DOHH2 (cell line): Measurements from ENCODE around the gene MKNK2.

Experiments
- H3F3A ChIP-seq: fragments of 200-600 bp; sonication (generic), shearing (Covaris generic); 2 replicates; pipeline ENCODE4 v1.6.0; 2016; ENCODE audit warnings: antibody characterized with exemption, mild to moderate bottlenecking; ENCODE audit not compliant: control insufficient read depth, insufficient read depth
- H3K27ac ChIP-seq: fragments of 200-600 bp; sonication (generic); 2 replicates; pipeline ENCODE4 v1.5.1; 2014; ENCODE audit warnings: low read depth, mild to moderate bottlenecking, low read length, moderate library complexity
- H3K27me3 ChIP-seq: fragments of 200-600 bp; sonication (generic); 2 replicates; pipeline ENCODE4 v1.6.1; 2014; ENCODE audit warnings: mild to moderate bottlenecking, low read length, mixed read lengths; ENCODE audit not compliant: control insufficient read depth
- H3K36me3 ChIP-seq: fragments of 200-600 bp; sonication (generic); 2 replicates; pipeline ENCODE4 v1.6.1; 2014; ENCODE audit warnings: mild to moderate bottlenecking, low read length, moderate library complexity, mixed read lengths; ENCODE audit not compliant: control insufficient read depth
- H3K4me1 ChIP-seq: fragments of 200-600 bp; sonication (generic); 2 replicates; pipeline ENCODE4 v1.6.1; 2014; ENCODE audit warnings: mild to moderate bottlenecking, low read length, mixed read lengths; ENCODE audit not compliant: control insufficient read depth
- H3K4me2 ChIP-seq: fragments of 200-600 bp; sonication (generic); 2 replicates; pipeline ENCODE4 v1.6.0; 2014; ENCODE audit warnings: mild to moderate bottlenecking, low read length, moderate library complexity
- H3K4me3 ChIP-seq: fragments of 200-600 bp; sonication (generic); 2 replicates; pipeline ENCODE4 v1.5.1; 2014; ENCODE audit warnings: mild to moderate bottlenecking, low read length, mixed read lengths
- H3K79me2 ChIP-seq: fragments of 200-600 bp; sonication (generic); 2 replicates; pipeline ENCODE4 v1.6.1; 2014; ENCODE audit warnings: mild to moderate bottlenecking, low read length, mixed read lengths; ENCODE audit not compliant: control insufficient read depth
- H3K9me2 ChIP-seq: fragments of 200-600 bp; sonication (generic); replicated peaks from 2 replicates; pipeline ENCODE4 v1.6.1; 2014; ENCODE audit warnings: mild to moderate bottlenecking, low read length, mixed read lengths; ENCODE audit not compliant: control insufficient read depth
- H3K9me3 ChIP-seq: fragments of 200-600 bp; sonication (generic); 2 replicates; pipeline ENCODE4 v1.6.1; 2014; ENCODE audit warnings: antibody characterized with exemption, low read length, mixed read lengths; ENCODE audit not compliant: control insufficient read depth, insufficient read depth
- H4K20me1 ChIP-seq: fragments of 200-600 bp; sonication (generic); 2 replicates; pipeline ENCODE4 v1.6.0; 2014; ENCODE audit warnings: low read depth, mild to moderate bottlenecking, antibody characterized with exemption, low read length, moderate library complexity; ENCODE audit not compliant: control insufficient read depth, insufficient read depth
- EZH2phosphoT487 ChIP-seq: fragments of 200-600 bp; sonication (generic); IDR thresholded peaks from 2 replicates; pipeline ENCODE4 v1.6.1; 2017; ENCODE audit warnings: borderline replicate concordance, mild to moderate bottlenecking, antibody characterized with exemption, low read length, moderate library complexity, mixed read lengths
- TF ChIP-seq, protein P1 (sequence below): fragments of 200-600 bp; sonication (generic); IDR thresholded peaks from one replicate; pipeline ENCODE4 v1.5.1; 2014; ENCODE audit warnings: antibody characterized with exemption, mild to moderate bottlenecking, low read depth, low read length; ENCODE audit not compliant: poor library complexity, severe bottlenecking

MKNK2 gene

GRCh38 chr19:2054763-2055162, 3.7 kb upstream of the MKNK2 start:
- Histone ChIP-seq H3K79me2 (peaks cover 21% of the 10 kb centered on the region), H3K9me2 (no peaks in the 10 kb centered on the region), H3F3A (peaks cover 49% of the 10 kb centered on the region), H3K27ac (peak overlapping the region; percentile 81), H3K27me3 (no peaks in the 10 kb centered on the region), H3K9me3 (no peaks in the 10 kb centered on the region), H3K4me3 (peak overlapping the region; percentile 65), H3K4me1 (peaks cover 85% of the 10 kb centered on the region), H3K4me2 (peak overlapping the region; percentile 87), H3K36me3 (peaks cover 10% of the 10 kb centered on the region), H4K20me1 (peaks cover 7% of the 10 kb centered on the region)
- TF ChIP-seq EZH2phosphoT487, result no peak
- TF ChIP-seq, protein P1, sequence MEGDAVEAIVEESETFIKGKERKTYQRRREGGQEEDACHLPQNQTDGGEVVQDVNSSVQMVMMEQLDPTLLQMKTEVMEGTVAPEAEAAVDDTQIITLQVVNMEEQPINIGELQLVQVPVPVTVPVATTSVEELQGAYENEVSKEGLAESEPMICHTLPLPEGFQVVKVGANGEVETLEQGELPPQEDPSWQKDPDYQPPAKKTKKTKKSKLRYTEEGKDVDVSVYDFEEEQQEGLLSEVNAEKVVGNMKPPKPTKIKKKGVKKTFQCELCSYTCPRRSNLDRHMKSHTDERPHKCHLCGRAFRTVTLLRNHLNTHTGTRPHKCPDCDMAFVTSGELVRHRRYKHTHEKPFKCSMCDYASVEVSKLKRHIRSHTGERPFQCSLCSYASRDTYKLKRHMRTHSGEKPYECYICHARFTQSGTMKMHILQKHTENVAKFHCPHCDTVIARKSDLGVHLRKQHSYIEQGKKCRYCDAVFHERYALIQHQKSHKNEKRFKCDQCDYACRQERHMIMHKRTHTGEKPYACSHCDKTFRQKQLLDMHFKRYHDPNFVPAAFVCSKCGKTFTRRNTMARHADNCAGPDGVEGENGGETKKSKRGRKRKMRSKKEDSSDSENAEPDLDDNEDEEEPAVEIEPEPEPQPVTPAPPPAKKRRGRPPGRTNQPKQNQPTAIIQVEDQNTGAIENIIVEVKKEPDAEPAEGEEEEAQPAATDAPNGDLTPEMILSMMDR, result no peak

- peaks cover 16% of the 10 kb centered on the region for H4K20me1 ChIP-seq
- no peaks in the 10 kb centered on the region for H3K27me3 ChIP-seq
- no peaks in the 10 kb centered on the region for H3K9me2 ChIP-seq
- TF ChIP-seq, protein P1, result no peak
- TF ChIP-seq EZH2phosphoT487, result no peak
- H3K36me3 ChIP-seq, result peaks cover 20% of the 10 kb centered on the region
- H3K27ac ChIP-seq, result peak overlapping the region; percentile 85
- peak overlapping the region; percentile 48 for H3K4me3 ChIP-seq
- peak overlapping the region; percentile 76 for H3K4me2 ChIP-seq
- H3F3A ChIP-seq, result peaks cover 50% of the 10 kb centered on the region
- H3K9me3 ChIP-seq, result no peaks in the 10 kb centered on the region
- peaks cover 85% of the 10 kb centered on the region for H3K4me1 ChIP-seq
- H3K79me2 ChIP-seq, result peaks cover 24% of the 10 kb centered on the region
Observed at GRCh38 chr19:2053601-2054389, 2.8 kb upstream of the MKNK2 start.

DNA sequence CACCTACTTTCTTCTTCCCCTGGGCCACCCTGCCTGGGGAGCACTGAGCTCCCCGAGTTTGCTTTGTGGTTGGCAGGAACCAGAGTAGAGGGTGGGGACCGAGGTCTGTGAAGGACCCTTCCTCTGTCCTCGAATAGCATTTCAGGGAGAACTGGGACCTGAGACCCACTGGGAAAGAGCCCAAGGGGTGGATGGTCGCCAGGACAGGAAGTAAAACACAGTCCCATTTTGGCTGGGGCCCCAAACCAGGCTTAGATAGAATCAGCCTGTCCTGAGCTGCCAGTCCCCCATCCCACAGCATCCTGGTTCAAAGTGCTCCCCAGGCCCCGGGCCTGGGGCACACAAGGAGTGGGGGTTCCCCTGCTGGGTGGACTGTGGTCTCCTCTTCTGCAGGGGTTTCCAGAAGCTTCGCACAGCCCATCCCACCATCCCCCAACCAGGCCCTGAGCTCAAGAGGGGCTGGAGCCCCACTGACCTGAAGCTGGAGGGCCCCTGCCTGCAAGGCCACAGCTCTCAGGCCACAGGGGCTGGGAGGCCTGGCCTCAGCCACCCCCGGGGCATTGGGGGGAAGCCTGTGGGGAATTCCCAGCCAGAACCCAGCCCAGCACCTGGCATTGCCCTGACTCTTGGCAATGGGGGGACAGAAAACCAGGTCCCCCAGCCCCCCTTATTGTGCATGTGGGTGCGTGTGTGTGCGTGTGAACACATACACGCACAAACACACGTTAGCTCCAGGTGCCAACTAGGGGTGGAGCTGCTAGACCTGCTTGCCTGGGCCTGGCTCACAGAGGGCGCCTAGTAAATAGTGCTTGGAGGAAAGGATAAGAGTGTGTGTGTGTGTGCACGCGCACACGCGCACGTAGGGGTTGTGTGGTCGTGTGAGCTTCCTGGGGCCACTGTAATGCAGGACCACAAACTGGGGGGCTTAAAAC, 995 bp upstream of the MKNK2 start:
- Histone ChIP-seq H3K4me3 (peak overlapping the region; percentile 71), H3K27ac (peak overlapping the region; percentile 85), H3K27me3 (no peaks in the 10 kb centered on the region), H3K9me3 (no peaks in the 10 kb centered on the region), H3K36me3 (peaks cover 37% of the 10 kb centered on the region), H3K79me2 (peaks cover 42% of the 10 kb centered on the region), H3F3A (peaks cover 47% of the 10 kb centered on the region), H3K9me2 (no peaks in the 10 kb centered on the region), H3K4me1 (peaks cover 85% of the 10 kb centered on the region), H3K4me2 (peak overlapping the region; percentile 76), H4K20me1 (peaks cover 34% of the 10 kb centered on the region)
- TF ChIP-seq EZH2phosphoT487, result no peak
- TF ChIP-seq, protein P1, result peak; percentile 45
